Fibroblast of skin of scalp (primary cell): ENCODE measurements around the gene NSD1.

Experiments
- DNase-seq: peaks from one replicate; pipeline ENCODE4 v3.0.0-alpha.2; 2013

Gene NSD1

DNA sequence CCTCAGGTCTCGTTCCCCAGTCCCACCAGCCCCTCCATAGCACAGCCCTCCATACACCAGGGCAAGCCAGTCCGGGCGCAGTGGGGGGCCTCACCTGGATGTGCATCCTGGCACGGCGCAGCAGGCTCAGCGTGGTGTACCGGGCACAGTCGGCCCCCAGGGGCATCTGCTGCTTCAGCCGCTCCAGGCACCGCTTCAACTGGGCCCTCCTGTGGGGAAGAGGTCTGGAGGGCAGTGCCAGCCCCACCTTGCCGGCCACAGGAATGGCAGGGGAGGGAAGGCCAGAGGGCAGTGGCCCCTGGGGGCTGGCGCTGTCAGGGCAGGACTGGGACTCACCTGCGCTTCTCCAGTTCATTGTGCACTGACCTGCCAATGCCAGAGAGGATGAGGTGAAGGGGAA lies 176.8 kb downstream of the NSD1 start:
- no peak for DNase-seq

DNA sequence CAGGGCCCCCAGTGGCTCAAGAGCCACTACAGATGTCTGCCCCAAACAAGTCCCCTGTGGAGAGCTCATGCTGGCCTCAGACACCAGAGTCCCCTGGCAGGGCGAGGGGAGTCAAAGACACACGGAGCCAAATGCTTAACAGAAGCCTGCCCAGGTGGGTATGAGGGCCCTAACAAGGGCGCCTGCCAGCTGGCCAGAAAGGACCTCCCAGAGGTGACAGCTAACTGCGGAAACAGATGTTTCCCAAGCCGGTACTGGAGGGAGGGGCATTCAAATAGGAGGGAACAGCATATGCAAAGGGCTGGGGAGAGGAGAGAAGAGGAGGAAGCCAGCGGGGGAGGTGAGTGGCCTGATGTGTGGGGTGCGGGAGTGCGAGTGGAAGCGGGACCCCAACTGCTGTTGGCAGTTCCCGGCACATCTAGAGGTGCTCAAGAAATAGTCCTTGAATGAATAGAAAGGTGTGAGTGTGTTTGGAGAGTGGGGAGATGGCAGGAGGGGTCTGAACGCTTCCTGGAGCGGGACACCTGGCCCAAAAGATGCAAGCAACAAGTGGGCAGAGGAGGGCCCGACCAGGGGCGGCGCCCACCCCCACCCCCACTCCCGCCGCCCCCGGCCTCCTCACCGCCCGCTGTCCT lies 177.3 kb downstream of the NSD1 start:
- peak; percentile 13 for DNase-seq

DNA sequence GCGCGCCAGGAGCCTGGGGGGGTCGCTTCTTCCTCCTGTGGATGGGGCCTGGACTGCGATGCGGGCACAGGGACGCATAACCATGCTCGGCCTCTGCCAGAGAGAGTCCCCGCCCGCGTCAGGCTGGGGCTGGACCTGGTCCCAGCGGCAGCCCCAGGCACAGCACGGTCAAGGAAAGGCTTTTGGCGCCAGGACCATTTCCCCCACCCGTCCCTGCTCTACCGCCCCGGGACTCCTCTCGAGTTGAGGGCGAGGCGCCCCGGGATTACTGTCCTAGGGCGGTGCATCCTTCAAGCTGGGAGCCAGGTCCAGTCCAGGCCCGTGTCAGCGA lies 177.8 kb downstream of the NSD1 start:
- DNase-seq, result no peak

DNA sequence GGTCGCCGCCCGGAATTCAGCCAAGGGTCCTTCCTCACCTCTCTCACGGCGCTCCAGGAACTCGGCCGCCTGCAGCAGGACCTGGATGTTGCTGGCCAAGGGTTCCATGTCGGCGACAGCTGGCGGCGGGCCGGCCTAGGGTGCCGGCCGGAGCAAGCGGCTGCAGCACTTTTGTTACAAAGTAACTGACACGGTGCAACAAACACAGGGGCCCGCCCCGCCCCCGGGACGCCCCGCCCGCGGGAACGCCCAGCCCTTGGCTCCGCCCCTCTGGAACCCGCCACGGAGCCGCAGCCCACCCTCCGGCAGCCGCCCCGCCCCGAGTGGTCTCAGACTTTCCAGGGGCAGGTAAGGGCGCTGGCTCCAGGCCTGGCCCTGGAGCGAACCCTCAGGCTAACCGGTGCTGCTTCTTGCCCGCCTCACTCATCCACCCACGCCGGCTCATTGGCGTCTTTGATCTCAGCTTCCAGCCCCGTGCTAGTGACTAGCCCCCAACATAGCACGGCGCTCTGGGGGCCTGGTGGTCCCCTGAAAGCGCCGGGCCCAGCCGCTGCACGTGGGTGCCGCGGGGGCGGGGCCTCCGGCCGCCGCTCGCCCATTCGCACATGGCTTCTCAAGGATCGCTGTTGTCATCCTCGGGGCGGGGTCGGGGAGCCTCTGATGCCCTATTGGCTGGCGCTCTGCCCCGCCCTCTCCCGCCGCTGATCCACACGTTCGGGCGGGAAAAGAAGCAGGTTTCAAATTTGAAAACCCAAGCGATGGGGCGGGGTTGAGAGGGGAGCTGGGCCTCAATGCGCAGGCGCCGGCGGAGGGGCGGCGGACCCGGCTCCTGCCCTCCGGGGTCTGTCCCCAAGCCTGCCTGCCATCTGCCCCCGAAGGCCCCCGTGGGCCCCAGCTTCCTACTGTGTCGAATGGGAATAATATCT lies 178.4 kb downstream of the NSD1 start, which contains the start of gene MXD3:
Gene MXD3, minus strand, starts transcription at position 176 of the 926 bp plus-strand sequence. Its CDS starts 68 bp downstream, at position 108.
- peak; percentile 96 for DNase-seq

DNA sequence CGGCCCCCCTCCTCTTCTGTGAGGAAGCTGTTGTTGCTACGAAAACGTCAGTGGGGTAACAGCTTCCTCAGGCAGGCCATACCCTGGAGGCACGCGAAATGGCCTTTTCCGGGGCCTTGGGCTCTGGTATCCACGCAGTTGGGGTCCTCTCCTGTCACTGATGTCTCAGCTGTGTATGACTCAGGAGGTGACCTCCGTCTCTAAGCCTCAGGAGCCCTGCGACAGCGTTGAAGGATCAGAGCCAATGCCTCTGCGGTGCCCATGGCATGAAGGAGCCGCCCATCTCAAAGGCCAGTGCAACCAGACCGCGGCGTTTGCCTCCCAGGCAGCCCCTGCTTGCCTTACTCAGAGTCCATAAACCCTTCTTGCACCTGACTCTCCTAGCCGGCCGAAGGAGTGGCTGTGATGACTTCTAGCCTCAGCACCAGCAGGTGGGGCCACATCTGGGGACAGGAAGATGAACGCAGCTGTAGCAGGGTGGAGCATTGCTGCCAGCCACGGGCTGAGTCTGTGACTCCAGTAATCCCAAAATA lies 179.1 kb downstream of the NSD1 start:
- peak; percentile 19 for DNase-seq

DNA sequence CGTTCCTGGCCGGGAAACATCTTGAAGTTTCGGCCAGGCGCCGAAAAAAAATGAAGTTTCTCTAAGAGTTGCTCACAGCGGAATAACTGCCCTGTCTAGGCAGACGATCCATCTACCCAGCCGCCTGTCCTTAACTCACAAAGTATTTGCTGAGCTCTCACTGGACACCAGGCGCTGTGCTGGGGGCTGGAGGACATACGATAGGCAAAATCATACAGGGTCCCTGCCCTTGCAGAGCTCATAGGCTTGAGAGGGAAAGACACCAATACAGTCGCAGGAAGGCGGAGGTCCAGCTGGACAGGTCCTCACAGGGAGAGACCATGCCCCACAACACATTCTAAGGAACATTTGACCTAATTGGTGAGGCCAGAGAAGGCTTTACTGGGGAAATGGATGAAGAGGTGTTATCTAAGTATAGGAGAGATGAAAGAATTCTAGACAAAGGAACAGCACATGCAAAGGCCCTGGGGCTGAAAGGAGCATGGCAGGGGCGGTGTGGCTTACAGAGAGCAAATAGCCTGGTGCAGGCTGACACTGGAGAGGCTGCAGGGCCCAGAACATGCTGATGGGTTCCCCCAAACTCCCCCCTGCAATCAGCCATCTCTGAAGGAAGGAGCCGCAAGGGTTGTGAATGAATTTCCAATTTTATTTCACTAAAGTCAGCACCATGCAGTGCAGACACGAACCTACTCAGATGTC lies 180.1 kb downstream of the NSD1 start:
- DNase-seq, result no peak

DNA sequence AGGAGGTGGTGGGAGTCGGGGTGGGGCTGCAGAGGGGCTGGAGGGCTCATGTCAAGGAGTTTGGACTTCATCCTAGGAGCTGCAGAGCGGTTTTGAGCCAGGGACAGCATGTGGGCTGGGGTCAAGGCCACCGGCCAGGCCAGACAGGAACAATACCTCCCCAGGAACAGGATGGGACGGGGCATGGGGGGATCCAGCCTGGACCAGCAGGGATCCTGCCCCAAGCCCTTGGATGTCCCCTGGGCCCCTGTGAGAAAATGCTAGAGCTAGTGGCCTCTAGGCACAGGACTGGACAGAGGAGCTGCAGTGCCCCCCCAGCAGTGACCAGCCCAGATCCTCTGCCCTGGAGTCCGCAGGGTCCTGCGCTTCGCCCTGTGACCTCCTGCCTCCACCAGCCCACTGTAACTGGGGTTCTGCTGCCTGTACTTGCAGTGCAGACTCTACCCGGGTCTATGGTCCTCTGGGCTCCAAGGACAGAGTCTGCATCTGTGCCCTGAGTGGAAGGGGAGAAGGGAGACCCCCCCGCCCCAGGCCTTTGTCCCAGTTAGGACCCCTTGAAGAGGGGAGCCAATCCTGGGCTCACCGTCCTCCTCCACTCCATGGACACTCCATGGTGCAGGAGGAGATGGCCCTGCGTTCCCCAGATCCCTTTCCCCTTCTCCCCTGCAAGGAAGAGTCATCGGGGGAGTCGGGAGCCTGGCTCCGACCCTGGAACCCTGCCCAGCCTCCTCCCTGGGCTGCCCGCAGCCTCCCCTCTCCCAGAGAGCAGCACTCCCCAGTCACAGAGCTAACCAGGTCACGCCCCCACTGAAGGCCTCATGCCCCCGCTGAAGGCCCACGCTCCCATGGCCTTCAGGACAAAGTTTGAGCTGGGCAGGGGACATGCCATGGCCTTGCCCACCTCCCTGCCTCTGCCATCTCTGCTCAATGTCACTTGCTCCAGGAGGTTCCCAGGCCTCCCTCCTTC lies 181.1 kb downstream of the NSD1 start:
- DNase-seq, result no peak

DNA sequence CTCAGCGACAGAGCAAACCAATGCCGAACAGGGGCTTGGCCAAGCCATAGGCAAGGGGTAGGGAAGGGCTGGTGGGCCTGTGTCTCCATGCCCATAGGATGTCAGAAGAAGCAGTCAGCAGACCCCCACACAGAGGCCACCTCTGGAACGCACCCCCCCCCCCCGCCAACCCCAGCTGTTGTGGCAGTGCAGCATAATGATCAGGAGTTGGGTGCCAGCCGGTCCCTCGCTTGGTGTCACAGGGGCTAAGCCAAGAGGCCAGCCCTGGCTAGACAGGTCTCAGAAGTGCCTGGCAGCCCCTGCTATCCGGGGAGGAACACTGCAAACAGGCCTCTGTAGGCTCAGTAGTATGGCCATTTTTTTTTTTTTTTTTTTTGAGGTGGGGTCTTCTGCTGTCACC lies 181.8 kb downstream of the NSD1 start:
- DNase-seq, result no peak

DNA sequence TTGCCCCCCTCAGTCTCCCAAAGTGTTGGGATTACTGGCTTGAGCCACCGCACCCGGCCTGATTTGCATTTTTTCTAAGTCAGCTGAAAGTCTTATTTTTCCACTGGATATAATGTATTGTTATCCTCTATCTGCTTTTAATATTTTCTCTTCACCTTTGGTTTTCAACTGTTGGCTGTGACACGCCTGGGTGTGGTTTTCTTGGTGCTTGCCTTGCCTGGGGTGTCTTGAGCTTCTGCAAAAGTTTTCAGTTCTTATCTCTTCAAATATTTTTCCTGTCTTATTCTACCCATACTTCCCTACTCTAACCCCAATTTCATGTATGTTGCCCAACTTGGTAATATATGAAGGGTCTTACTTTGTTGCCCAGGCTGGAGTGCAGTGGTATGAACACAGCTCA lies 182.4 kb downstream of the NSD1 start:
- DNase-seq, result no peak

DNA sequence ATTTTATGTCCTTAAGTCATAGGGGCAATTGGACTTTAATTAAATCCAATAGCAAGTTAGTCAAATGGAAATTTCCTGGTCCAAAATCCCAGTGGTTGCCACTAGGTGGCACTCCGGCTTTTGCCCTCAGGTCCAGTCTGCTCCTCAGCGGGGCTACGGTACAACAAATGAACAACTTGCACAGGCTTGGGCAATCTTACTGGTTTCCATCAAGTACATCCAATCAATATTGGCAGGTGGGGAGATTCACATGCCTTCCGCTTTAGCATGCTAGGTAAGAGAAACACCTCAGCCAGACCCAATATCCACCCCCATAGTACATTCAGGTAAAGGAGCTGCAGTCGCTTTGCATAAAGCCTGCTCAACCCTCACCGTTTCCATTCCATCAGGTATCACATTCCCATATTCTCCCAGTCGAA lies 184.4 kb downstream of the NSD1 start:
- peak; percentile 68 for DNase-seq

DNA sequence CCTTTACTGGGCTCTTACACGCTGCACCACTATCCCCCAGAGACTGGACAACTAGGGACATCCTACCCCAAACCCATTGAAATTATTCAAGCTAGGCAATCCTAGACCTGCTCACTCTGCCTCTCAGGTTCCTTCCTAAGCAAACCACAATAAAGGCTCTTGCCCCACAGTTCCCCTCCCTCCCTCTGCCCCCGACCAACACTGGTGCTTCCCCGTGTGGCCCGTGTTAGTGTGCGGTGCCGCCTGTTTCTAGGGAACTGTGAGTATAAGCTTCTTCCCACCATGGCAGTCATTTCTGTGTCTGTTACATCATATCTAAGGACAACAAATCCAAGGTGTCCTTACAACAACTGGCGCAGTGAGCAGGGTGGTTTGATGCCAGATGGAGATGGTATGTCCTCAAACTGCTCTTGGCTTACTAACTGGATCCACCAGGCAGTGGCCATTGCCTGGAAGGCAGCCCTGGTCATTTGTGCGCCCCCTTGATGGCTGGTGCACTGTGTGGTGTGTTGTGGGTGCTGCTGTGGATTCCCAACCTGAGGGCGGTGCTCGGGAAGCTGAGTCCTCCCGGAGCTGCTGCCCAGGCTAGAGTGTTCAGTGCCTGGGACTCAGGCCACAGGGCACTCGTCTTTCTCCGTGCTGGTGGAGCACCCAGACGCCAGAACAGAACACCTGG lies 186.5 kb downstream of the NSD1 start:
- DNase-seq, result no peak

DNA sequence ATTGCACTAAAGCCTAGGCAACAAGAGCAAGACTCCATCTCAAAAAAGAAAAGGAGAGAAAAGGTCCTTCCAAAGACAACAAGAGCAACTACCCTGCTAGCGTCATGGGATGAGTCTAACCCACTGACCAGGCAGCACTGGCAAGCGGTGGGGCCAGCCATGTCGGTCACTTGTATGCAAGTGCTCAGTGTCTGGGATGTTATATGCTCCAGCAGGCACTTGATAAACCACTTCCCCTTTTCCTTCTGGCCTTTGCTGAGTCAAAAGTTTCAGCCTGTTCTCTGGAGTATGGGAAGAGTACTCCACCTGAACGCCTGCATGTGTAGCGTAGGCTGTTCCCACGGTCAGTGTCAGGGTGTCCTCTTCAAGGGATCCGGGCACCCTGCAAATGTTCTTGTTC lies 187.3 kb downstream of the NSD1 start:
- no peak for DNase-seq

DNA sequence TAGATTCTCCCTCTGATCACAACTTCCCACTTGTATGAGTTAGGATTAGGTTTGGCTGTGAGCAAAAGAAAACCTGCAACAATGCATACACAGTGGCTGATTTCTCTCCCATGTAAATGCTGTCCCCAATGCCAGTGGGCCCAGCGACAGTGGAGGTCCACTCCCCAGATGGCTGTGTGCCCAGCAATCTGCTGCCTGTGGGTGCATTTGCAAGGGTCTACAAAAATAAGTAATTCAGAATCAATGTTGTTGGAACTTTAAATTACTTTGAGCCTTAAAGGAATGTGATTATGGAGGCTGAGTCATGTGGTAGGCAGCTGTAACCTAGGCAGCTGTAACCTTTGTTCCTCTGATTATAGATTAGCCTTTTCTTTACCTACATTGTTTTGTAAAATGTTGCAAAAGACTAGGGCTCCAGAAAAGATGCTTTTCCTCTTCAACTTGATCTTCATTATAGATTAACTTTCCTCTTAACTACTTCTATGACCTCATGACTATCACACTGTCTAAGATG lies 192.4 kb downstream of the NSD1 start:
- DNase-seq, result no peak

DNA sequence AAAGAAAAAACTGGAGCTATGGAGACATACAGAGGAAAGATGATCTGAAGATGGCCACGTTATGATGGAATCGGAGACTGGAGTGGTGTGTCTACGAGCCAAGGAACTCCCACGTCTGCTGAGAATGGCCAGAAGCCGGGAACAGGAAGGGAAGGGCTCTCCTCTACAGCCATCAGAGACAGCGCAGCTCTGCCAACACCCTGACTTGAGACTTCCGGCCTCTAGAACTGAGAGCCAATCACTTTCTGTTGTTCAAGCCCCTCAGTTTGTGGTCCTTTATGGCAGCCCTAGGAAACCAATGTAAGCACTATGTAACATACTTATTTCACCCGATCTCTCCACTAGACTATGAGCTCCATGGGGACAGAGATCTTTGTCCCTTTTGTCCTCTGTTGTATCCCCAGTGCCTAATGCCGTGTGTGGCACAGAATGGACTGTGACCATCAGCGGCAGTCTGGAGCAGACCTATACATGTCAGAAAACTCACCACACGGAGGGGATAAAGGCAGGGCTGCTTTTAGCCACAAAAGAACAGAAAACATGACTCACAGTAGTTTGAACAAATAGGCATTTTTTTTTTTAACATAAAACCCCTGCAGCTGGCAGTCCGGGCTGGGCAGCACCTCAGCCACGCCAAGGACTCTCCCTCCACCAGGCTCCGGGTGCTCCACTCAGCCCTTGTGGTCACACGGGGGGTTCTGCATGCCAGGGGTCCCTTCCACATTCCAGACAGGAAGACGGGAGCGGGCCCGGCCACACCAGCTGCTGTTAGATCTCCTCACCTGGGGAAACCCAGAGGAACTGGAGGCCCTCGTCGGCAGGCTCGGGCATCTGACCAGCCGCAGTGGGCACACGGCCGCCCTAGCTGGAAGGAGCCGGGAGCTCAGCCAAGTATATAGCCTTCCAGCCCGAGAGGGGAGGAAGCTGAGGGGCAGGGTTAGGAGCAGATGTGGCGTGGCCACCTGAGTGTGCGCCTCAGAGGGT lies 194.3 kb downstream of the NSD1 start:
- DNase-seq, result no peak

DNA sequence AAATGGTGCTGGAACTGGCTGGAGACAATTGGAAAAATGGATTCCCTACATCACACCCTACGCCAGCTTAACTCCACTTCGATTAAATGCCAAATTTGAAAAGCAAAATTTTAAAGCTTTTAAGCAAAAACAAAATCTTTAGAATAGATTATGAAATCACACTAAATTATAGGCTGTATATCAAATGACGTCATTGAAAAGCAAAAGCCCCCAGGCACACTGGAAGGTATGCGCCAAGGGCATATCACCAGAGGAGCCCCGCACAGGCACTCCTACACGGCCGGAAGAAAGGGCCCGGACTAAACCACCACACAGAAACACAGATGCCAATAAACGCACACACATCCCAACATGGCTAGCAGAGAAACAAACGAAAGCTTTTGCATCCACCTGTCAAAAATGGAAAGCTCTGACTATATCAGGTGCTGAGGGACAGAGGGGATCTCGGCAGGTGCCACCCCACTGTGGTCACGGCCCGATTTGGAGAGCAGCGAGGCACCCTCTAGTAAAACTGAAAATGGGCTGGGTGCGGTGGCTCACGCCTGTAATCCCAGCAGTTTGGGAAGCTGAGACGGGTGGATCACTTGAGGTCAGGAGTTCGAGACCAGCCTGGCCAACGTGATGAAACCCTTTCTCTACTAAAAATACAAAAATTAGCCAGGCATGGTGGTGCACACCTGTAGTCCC lies 195.1 kb downstream of the NSD1 start:
- DNase-seq, result no peak

DNA sequence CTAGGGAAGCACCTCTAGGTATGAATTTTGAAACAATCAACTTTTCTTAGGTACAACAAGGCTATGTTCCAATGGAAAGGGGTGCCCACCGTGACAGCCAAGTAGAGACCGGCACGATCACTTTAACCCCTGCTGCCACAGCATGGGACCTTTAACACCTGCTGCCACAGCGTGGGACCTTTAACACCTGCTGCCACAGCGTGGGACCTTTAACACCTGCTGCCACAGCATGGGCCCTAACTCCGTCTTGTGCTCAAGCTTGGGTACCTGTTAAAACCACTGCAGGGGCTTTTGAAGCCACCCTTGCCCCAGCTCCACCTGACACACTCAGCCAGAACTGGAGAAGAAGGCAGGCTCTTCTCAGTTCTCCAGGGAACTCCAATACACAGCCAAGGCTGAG lies 196.3 kb downstream of the NSD1 start:
- no peak for DNase-seq

DNA sequence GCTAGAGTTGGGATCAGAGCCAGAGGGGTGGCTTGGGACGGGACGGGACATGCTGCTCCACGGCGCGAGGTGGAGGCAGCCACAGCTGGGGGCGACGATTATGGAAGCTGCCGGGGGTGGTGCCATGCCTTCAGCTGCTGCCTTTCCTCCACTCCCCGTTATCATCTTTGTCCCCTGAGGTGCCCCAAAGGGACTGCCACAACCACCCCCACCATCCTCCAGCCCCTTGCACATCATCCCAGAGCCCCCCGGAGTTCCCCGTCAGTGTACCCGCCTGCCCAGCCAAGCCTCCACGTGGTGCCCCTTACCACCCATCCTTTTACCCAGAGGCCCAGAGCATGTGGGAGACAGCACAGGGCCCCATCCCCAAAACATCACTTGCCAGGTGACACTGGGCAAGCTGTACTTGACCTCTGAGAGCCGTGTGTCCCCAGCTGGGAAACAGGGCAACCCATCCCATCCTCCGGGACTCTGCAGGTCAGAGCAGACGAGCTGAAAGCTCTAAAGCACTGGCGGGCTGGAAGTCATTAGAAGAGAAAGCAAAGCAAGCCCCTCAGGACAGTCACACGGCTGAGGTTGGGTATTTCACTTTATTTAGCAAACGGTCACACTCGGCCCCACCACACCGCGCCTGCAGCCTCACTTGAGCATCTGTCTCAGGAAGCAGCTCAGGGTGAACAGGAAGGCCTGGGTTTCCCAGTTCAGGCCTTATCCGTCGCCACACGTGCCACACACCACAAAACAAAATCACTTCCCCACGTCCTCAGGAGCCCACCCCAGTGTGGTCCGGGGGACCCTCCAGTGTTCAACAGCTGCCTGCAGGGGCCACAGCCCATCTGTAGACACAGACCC lies 197.6 kb downstream of the NSD1 start:
- no peak for DNase-seq
